Panc1 (cell line): ENCODE measurements around the gene SPRED2.

Experiments
- REST ChIP-seq, 2 experiments: IDR thresholded peaks; 2 replicates each; pipeline ENCODE4 v1.6.1; 2011 to 2012; ENCODE audit warnings: low read depth in 2 of 2, control low read depth in 1 of 2, low read length in 1 of 2, mild to moderate bottlenecking in 1 of 2, moderate library complexity in 1 of 2; ENCODE audit not compliant: insufficient read depth in 1 of 2
- SIN3A ChIP-seq: IDR thresholded peaks from 2 replicates; pipeline ENCODE4 v1.6.1; 2012; ENCODE audit warnings: low read depth, mild to moderate bottlenecking, low read length, moderate library complexity, borderline replicate concordance; ENCODE audit not compliant: insufficient read depth
- TCF7L2 ChIP-seq: IDR thresholded peaks from 2 replicates; pipeline ENCODE4 v1.6.1; 2011; ENCODE audit warnings: mild to moderate bottlenecking, low read depth, low read length, inconsistent platforms
- TF ChIP-seq, protein P1 (sequence below): fragments of 450-650 bp; IDR thresholded peaks from 2 replicates; pipeline ENCODE4 v1.5.1; 2017; ENCODE audit warnings: mild to moderate bottlenecking

- TF ChIP-seq, protein P1, sequence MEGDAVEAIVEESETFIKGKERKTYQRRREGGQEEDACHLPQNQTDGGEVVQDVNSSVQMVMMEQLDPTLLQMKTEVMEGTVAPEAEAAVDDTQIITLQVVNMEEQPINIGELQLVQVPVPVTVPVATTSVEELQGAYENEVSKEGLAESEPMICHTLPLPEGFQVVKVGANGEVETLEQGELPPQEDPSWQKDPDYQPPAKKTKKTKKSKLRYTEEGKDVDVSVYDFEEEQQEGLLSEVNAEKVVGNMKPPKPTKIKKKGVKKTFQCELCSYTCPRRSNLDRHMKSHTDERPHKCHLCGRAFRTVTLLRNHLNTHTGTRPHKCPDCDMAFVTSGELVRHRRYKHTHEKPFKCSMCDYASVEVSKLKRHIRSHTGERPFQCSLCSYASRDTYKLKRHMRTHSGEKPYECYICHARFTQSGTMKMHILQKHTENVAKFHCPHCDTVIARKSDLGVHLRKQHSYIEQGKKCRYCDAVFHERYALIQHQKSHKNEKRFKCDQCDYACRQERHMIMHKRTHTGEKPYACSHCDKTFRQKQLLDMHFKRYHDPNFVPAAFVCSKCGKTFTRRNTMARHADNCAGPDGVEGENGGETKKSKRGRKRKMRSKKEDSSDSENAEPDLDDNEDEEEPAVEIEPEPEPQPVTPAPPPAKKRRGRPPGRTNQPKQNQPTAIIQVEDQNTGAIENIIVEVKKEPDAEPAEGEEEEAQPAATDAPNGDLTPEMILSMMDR = no peak
- TF ChIP-seq TCF7L2 = no peak
- TF ChIP-seq SIN3A = no peak
- no peak for TF ChIP-seq REST (IDR thresholded peaks at IDR 0.05; ENCODE audit: insufficient read depth in 1 of 2, low read depth in 2 of 2, low read length in 1 of 2)
These were observed 138.3 kb downstream of the SPRED2 start for GRCh38 chr2:65294136-65294535.
